Caco-2 (cell line): ENCODE results near the gene COL5A1. TPM values are rescaled to one million over a fixed set of nuclear protein-coding genes. Genes with fewer than 3 reads are reported as not detected.

Source experiments
- BruUV-seq: library from RNA; stranded (reverse); fragments of 400-500 nt; replicated peaks from 2 replicates; lab custom pipeline; 2021; lab: Mats Ljungman, UMichigan
- CTCF ChIA-PET: fragments of 300-600 bp; sonication (Branson Sonifier 250); formaldehyde crosslinking; loops from one replicate; lab custom pipeline; 2022; ENCODE audit warnings: antibody characterized with exemption; lab: Charles Lee
- POLR2A ChIA-PET: fragments of 300-600 bp; sonication (Branson Sonifier 250); formaldehyde crosslinking; loops from one replicate; lab custom pipeline; 2022; ENCODE audit warnings: antibody characterized with exemption; lab: Charles Lee
- DNase-seq, 2 experiments: peaks; one replicate each; pipeline versions ENCODE4 v3.0.0 to v3.0.0-alpha.2; 2020 to 2022
- H3K27me3 ChIP-seq: replicated peaks from 2 replicates; pipeline ENCODE4 v1.6.0; 2011; ENCODE audit warnings: low read length; ENCODE audit not compliant: control insufficient read depth, insufficient read depth
- H3K36me3 ChIP-seq: 2 replicates; pipeline ENCODE4 v1.5.1; 2011; ENCODE audit warnings: low read length; ENCODE audit not compliant: control insufficient read depth, insufficient read depth
- H3K4me1 ChIP-seq: fragments of 250-450 bp; sonication (Bioruptor Pico); 2 replicates; pipeline ENCODE4 v1.5.1; 2020; ENCODE audit warnings: mild to moderate bottlenecking
- H3K4me3 ChIP-seq: 2 replicates; pipeline ENCODE4 v1.5.1; 2011; ENCODE audit warnings: low read depth, mild to moderate bottlenecking, control low read depth, low read length
- H3K9me3 ChIP-seq: fragments of 250-450 bp; sonication (Bioruptor Pico); 2 replicates; pipeline ENCODE4 v1.5.1; 2020; ENCODE audit warnings: mild to moderate bottlenecking, moderate library complexity
- H3K27ac Mint-ChIP-seq: one replicate; pipeline ENCODE4 v1.8.0; 2022; ENCODE audit warnings: mixed read lengths; ENCODE audit not compliant: unreplicated experiment
- H3K27me3 Mint-ChIP-seq: one replicate; pipeline ENCODE4 v1.8.0; 2022; ENCODE audit warnings: mixed read lengths; ENCODE audit not compliant: insufficient read depth, unreplicated experiment
- H3K36me3 Mint-ChIP-seq: one replicate; pipeline ENCODE4 v1.8.0; 2022; ENCODE audit warnings: mild to moderate bottlenecking, mixed read lengths; ENCODE audit not compliant: insufficient read depth, unreplicated experiment
- H3K4me1 Mint-ChIP-seq: one replicate; pipeline ENCODE4 v1.8.0; 2022; ENCODE audit warnings: low read depth, mixed read lengths; ENCODE audit not compliant: unreplicated experiment
- H3K4me3 Mint-ChIP-seq: one replicate; pipeline ENCODE4 v1.8.0; 2022; ENCODE audit warnings: mild to moderate bottlenecking, moderate library complexity, mixed read lengths; ENCODE audit not compliant: unreplicated experiment
- H3K9me3 Mint-ChIP-seq: one replicate; pipeline ENCODE4 v1.8.0; 2022; ENCODE audit warnings: mixed read lengths; ENCODE audit not compliant: unreplicated experiment
- intact Hi-C: fragments of 100-400 bp; cut with micrococcal nuclease; formaldehyde crosslinking; loops from one replicate; pipeline ENCODE4 v1.10.0; 2022; ENCODE audit not compliant: unreplicated experiment
- total RNA-seq: library from RNA; stranded (reverse); gene quantifications from 2 replicates; pipeline ENCODE4 v1.2.3, GENCODE V29; 2022
- TF ChIP-seq, protein P1 (sequence below), 2 experiments: fragments of 200-600 bp in 1 of 2; IDR thresholded peaks; 1 replicate in 1 of 2; 2 replicates in 1 of 2; pipeline versions ENCODE4 v1.5.1 to v1.8.0; 2011 to 2022; ENCODE audit warnings: antibody characterized with exemption in 1 of 2, control low read depth in 1 of 2, inconsistent platforms in 1 of 2, low read depth in 1 of 2, low read length in 1 of 2, mild to moderate bottlenecking in 1 of 2, moderate library complexity in 1 of 2; ENCODE audit not compliant: insufficient read depth in 1 of 2, severe bottlenecking in 1 of 2, unreplicated experiment in 1 of 2

Gene COL5A1
- total RNA-seq, 1 experiment from 2014 or later = 4.8 TPM

DNA sequence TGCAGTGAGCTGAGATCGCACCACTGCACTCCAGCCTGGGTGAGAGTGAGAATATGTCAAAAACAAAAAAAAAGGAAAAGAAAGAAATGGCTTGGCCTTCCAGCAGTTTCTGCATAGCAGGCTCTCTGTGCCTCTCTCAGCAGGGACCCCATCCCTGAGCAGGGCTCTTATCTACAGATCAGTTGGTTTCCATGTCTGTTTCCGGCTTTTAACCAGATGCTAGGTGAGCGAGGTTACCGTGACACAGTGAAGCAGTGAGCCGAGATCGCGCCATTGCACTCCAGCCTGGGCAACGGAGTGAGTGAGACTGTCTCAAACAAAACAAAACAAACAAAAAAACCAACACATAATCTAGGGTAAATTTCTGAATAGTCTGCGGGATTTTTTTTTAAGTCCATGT lies 51.4 kb downstream of the COL5A1 start:
- BruUV-seq = no TSS peak
- Mint-ChIP-seq H3K36me3 (no peaks in the 10 kb centered on the region), H3K9me3 (no peaks in the 10 kb centered on the region), H3K27ac (no peak overlapping the region), H3K4me1 (no peaks in the 10 kb centered on the region), H3K27me3 (no peaks in the 10 kb centered on the region), H3K4me3 (no peak overlapping the region)
- Histone ChIP-seq H3K4me1 (no peaks in the 10 kb centered on the region), H3K9me3 (no peaks in the 10 kb centered on the region), H3K4me3 (no peak overlapping the region), H3K27me3 (no peaks in the 10 kb centered on the region), H3K36me3 (no peaks in the 10 kb centered on the region)
- no peak for DNase-seq
- ChIA-PET CTCF (no interaction called here), POLR2A (no interaction called here)
- TF ChIP-seq, protein P1, sequence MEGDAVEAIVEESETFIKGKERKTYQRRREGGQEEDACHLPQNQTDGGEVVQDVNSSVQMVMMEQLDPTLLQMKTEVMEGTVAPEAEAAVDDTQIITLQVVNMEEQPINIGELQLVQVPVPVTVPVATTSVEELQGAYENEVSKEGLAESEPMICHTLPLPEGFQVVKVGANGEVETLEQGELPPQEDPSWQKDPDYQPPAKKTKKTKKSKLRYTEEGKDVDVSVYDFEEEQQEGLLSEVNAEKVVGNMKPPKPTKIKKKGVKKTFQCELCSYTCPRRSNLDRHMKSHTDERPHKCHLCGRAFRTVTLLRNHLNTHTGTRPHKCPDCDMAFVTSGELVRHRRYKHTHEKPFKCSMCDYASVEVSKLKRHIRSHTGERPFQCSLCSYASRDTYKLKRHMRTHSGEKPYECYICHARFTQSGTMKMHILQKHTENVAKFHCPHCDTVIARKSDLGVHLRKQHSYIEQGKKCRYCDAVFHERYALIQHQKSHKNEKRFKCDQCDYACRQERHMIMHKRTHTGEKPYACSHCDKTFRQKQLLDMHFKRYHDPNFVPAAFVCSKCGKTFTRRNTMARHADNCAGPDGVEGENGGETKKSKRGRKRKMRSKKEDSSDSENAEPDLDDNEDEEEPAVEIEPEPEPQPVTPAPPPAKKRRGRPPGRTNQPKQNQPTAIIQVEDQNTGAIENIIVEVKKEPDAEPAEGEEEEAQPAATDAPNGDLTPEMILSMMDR (IDR thresholded peaks at IDR 0.05; ENCODE audit: insufficient read depth in 1 of 2, low read depth in 1 of 2, low read length in 1 of 2, severe bottlenecking in 1 of 2, unreplicated experiment in 1 of 2) = no peak
- intact Hi-C loops = no loop called here

DNA sequence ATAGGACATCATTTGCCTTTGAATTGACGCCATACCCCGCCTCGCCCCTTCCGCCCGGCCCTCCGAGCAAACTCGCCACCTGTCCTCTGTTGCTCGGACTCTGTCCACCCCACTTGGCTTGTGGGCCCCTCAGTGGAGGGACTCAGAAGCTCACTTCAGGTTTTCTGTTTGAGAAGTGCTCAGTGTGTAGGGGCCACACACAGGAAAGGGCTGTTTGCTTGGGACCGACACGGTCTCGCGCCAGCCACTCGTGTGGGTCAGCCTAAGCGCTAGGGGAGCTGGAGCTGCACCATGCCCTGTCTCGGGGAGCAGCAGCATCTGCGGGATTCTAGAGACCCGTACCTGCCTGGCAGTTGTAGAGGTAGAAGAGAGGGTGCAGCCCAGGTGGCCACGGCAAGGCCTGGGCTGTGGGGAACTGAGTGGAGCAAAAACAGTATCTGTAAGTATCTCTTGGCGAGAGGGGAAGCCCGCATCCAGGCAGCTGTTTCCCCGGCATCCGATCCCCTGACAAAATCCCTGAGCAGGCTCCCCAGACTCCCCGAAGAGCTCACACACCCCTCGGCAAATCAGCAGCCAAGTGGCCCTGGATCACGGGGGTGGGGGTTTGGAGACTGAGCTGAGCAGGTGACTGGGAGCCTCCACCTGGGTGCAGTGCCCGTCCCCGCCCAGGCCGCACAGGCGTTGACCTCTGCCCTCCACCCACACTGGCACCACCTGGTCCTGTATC lies 52.2 kb downstream of the COL5A1 start:
- Histone ChIP-seq H3K4me1 (no peaks in the 10 kb centered on the region), H3K4me3 (no peak overlapping the region), H3K36me3 (no peaks in the 10 kb centered on the region), H3K27me3 (no peaks in the 10 kb centered on the region), H3K9me3 (no peaks in the 10 kb centered on the region)
- CTCF ChIA-PET = interaction anchor here (1.3 kb wide), 1 partner anchor 46 kb away, joined by 4 read pairs; no protein-coding TSS in a partner anchor
- Mint-ChIP-seq H3K9me3 (no peaks in the 10 kb centered on the region), H3K27ac (no peak overlapping the region), H3K36me3 (no peaks in the 10 kb centered on the region), H3K4me3 (no peak overlapping the region), H3K4me1 (no peaks in the 10 kb centered on the region), H3K27me3 (no peaks in the 10 kb centered on the region)
- POLR2A ChIA-PET = no interaction called here
- DNase-seq = no peak
- BruUV-seq = no TSS peak
- TF ChIP-seq, protein P1 (IDR thresholded peaks at IDR 0.05; ENCODE audit: insufficient read depth in 1 of 2, low read depth in 1 of 2, low read length in 1 of 2, severe bottlenecking in 1 of 2, unreplicated experiment in 1 of 2) = no peak
- intact Hi-C loops = no loop called here

DNA sequence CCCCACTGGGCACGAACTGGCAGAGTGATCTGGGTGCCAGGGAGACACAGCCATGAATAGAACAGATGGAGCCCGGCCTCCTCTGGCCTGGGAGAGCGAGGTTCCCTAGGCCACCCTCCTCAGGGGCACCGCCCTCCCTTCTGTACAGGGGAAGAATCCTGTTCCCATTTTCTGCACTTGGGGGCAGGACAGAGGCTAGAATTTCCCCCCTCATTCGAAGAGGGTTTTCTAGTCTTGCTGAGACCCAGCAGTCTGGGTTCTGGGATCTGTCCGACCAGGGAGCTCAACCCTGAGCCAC lies 52.7 kb downstream of the COL5A1 start:
- DNase-seq = no peak
- Mint-ChIP-seq H3K27me3 (no peaks in the 10 kb centered on the region), H3K36me3 (no peaks in the 10 kb centered on the region), H3K4me3 (no peak overlapping the region), H3K9me3 (no peaks in the 10 kb centered on the region), H3K27ac (no peak overlapping the region), H3K4me1 (no peaks in the 10 kb centered on the region)
- Histone ChIP-seq H3K36me3 (no peaks in the 10 kb centered on the region), H3K9me3 (no peaks in the 10 kb centered on the region), H3K4me3 (no peak overlapping the region), H3K4me1 (no peaks in the 10 kb centered on the region), H3K27me3 (no peaks in the 10 kb centered on the region)
- intact Hi-C loops = no loop called here
- BruUV-seq = no TSS peak
- ChIA-PET CTCF (interaction anchor here (1.3 kb wide), 1 partner anchor 45 kb away, joined by 4 read pairs; no protein-coding TSS in a partner anchor), POLR2A (no interaction called here)
- TF ChIP-seq, protein P1 (IDR thresholded peaks at IDR 0.05; ENCODE audit: insufficient read depth in 1 of 2, low read depth in 1 of 2, low read length in 1 of 2, severe bottlenecking in 1 of 2, unreplicated experiment in 1 of 2) = no peak
